Activated CD4-positive, alpha-beta T cell treated with anti-CD3 and anti-CD28 coated beads, Interleukin-2, amount 10 ng/mL, durations not matched to agents 7 days and 5 days (primary cell): ENCODE data around the gene TEKT3. TPM values are rescaled to one million over a fixed set of nuclear protein-coding genes. Genes with fewer than 3 reads are reported as not detected.

Experiments used
- CTCF ChIA-PET: fragments of 350-600 bp; sonication (Branson Sonifier 250); formaldehyde crosslinking; loops from one replicate; lab custom pipeline; 2021; ENCODE audit warnings: antibody characterized with exemption; lab: Charles Lee
- POLR2A ChIA-PET: fragments of 350-600 bp; sonication (Branson Sonifier 250); formaldehyde crosslinking; loops from one replicate; lab custom pipeline; 2021; ENCODE audit warnings: antibody characterized with exemption; lab: Charles Lee
- DNase-seq: peaks from one replicate; pipeline ENCODE4 v3.0.0-alpha.2; 2020
- H3K27ac Mint-ChIP-seq: one replicate; pipeline ENCODE4 v1.8.0; 2021; ENCODE audit warnings: mild to moderate bottlenecking, moderate library complexity, mixed read lengths
- H3K27me3 Mint-ChIP-seq: one replicate; pipeline ENCODE4 v1.8.0; 2021; ENCODE audit warnings: mixed read lengths
- H3K36me3 Mint-ChIP-seq: one replicate; pipeline ENCODE4 v1.8.0; 2021; ENCODE audit warnings: low read depth, mixed read lengths
- H3K4me1 Mint-ChIP-seq: one replicate; pipeline ENCODE4 v1.8.0; 2021; ENCODE audit warnings: mixed read lengths
- H3K4me3 Mint-ChIP-seq: one replicate; pipeline ENCODE4 v1.8.0; 2021; ENCODE audit warnings: mild to moderate bottlenecking, moderate library complexity, mixed read lengths
- H3K9me3 Mint-ChIP-seq: one replicate; pipeline ENCODE4 v1.8.0; 2021; ENCODE audit warnings: mixed read lengths
- total RNA-seq, 2 experiments: library from RNA; stranded (reverse); gene quantifications; one replicate each; pipeline ENCODE4 v1.2.3, GENCODE V29; 2021

Gene TEKT3
- total RNA-seq, 2 experiments from 2014 or later: not detected

DNA sequence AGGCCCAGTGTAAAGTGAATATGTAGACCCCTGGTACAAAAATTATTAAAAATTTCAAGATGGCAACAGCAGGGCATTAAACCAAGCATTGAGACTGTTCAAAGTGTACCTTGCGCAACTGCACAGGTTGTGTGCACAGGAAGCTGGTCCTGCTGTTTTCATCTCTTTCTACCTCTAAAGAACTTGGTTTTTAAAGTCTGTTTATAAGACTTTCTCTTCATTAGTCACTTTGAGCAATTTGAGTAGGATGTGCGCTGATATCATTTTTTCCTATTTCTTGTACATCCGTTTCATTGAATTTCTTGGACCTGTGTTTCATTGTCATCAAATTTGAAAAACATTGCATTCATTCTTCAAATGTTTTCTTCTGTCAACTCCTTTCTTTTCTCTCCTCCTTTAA is 59.5 kb downstream of the TEKT3 start:
- H3K4me1 Mint-ChIP-seq: no peaks in the 10 kb centered on the region
- H3K36me3 Mint-ChIP-seq: no peaks in the 10 kb centered on the region
- ChIA-PET CTCF (no interaction called here), POLR2A (no interaction called here)
- no peak overlapping the region for H3K4me3 Mint-ChIP-seq
- no peak overlapping the region for H3K27ac Mint-ChIP-seq
- peaks cover 27% of the 10 kb centered on the region for H3K27me3 Mint-ChIP-seq
- DNase-seq: no peak
- H3K9me3 Mint-ChIP-seq: no peaks in the 10 kb centered on the region

DNA sequence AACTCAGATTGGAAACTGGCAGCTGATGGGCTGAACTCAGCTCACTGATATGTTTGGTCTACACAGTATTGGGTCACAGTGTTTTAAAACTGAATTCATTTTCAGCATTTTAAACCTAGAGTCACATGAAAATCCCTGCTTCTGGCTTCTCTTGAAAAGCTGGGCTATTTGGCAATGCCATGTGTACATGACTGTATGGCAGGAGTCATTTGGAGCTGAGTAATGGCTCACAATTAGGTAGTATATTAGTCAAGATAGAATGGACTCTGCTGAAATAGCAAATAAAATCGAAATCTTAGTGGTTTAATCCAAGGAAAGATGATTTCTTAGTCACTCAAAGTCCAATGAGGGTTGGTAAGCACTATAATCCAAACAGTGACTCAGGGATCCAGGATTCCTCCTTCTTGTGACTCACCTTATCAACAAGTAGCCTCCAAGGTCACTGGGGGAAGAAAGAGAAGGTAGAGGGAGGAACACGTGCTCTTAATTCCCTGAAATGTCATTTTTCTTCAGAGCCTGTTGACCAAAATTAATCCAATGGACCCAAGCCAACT is 62.4 kb downstream of the TEKT3 start:
- no peaks in the 10 kb centered on the region for H3K4me1 Mint-ChIP-seq
- H3K27ac Mint-ChIP-seq: no peak overlapping the region
- no peak for DNase-seq
- POLR2A ChIA-PET: no interaction called here
- peaks cover 24% of the 10 kb centered on the region for H3K27me3 Mint-ChIP-seq
- CTCF ChIA-PET: no interaction called here
- no peaks in the 10 kb centered on the region for H3K36me3 Mint-ChIP-seq
- H3K4me3 Mint-ChIP-seq: no peak overlapping the region
- H3K9me3 Mint-ChIP-seq: peaks cover 1% of the 10 kb centered on the region

DNA sequence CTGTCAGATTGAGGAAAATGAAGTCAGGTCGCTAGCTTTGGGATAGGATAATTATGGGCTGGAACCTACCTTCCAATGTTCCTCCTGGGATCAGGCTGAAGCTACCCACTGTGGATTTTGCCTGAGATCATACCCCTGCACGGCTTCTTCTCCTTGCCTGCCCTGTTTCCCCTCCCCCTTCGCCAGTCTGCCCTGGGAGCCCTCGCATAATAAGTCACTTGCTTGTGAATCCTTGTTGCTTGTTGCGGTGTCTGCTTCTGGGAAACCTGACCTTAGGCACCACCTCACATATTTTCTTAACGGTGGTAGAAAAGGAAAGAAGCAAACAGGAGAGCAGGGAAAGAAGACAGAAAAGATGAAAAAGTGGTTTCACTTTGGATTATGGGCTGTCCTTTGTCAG is 63.0 kb downstream of the TEKT3 start:
- POLR2A ChIA-PET: no interaction called here
- no peaks in the 10 kb centered on the region for H3K4me1 Mint-ChIP-seq
- H3K4me3 Mint-ChIP-seq: no peak overlapping the region
- peaks cover 20% of the 10 kb centered on the region for H3K27me3 Mint-ChIP-seq
- H3K9me3 Mint-ChIP-seq: peaks cover 1% of the 10 kb centered on the region
- DNase-seq: no peak
- H3K36me3 Mint-ChIP-seq: no peaks in the 10 kb centered on the region
- CTCF ChIA-PET: no interaction called here
- H3K27ac Mint-ChIP-seq: no peak overlapping the region

DNA sequence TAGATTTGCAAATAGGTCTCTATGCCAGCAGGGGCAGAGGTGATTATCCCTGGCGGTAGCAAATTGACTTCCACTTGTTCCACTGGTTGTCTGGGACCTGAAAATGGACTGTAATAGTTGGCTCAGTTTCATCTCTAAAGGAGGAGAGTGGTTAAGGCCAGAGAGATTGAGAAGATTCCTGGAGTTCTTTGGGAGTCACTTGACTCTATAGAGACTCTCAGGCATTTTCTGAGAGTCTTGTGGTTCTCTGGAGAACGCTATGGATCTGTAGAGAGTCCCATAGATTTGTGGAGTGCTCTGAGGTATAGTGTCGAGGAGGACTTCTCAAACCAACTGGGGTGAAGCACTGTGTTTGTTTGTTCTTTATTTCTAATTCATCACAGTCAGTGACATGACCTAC is 67.4 kb downstream of the TEKT3 start:
- Mint-ChIP-seq H3K27me3 (peaks cover 8% of the 10 kb centered on the region), H3K9me3 (peaks cover 1% of the 10 kb centered on the region), H3K4me1 (peaks cover 5% of the 10 kb centered on the region), H3K4me3 (no peak overlapping the region), H3K27ac (no peak overlapping the region), H3K36me3 (no peaks in the 10 kb centered on the region)
- ChIA-PET POLR2A (no interaction called here), CTCF (no interaction called here)
- no peak for DNase-seq

GRCh38 chr17:15273141-15273793 is 68.1 kb downstream of the TEKT3 start:
- H3K27ac Mint-ChIP-seq: no peak overlapping the region
- no peaks in the 10 kb centered on the region for H3K36me3 Mint-ChIP-seq
- CTCF ChIA-PET: interaction anchor here (1.2 kb wide), 1 partner anchor 9 kb away, joined by 3 read pairs; no protein-coding TSS in a partner anchor
- H3K4me3 Mint-ChIP-seq: no peak overlapping the region
- DNase-seq: no peak
- POLR2A ChIA-PET: no interaction called here
- H3K27me3 Mint-ChIP-seq: peaks cover 4% of the 10 kb centered on the region
- peaks cover 5% of the 10 kb centered on the region for H3K4me1 Mint-ChIP-seq
- H3K9me3 Mint-ChIP-seq: peaks cover 1% of the 10 kb centered on the region

DNA sequence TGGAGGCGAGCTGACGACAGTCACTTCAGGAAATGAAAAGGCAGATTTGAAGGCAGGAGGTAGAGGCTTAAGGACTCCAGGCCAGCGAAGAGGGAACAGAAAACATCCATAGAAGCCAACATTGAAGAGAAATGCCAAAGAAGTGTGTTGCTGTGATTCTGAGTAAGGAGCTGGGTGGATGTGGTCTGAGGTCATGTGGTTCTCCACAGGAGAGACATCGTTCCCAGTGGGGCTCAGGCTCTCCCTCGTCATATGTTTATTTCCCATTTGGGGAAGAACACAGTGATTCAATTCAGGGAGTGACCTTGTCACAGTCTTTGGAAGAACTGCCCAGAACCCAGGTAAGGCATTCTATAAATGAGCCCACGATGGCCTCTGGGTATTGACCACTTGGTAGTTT is 69.7 kb downstream of the TEKT3 start:
- ChIA-PET POLR2A (no interaction called here), CTCF (interaction anchor here (0.6 kb wide), 1 partner anchor 1765 kb away, joined by 4 read pairs; no protein-coding TSS in a partner anchor)
- Mint-ChIP-seq H3K36me3 (no peaks in the 10 kb centered on the region), H3K9me3 (peaks cover 1% of the 10 kb centered on the region), H3K4me1 (peaks cover 5% of the 10 kb centered on the region), H3K27ac (no peak overlapping the region), H3K27me3 (peaks cover 4% of the 10 kb centered on the region), H3K4me3 (no peak overlapping the region)
- no peak for DNase-seq

DNA sequence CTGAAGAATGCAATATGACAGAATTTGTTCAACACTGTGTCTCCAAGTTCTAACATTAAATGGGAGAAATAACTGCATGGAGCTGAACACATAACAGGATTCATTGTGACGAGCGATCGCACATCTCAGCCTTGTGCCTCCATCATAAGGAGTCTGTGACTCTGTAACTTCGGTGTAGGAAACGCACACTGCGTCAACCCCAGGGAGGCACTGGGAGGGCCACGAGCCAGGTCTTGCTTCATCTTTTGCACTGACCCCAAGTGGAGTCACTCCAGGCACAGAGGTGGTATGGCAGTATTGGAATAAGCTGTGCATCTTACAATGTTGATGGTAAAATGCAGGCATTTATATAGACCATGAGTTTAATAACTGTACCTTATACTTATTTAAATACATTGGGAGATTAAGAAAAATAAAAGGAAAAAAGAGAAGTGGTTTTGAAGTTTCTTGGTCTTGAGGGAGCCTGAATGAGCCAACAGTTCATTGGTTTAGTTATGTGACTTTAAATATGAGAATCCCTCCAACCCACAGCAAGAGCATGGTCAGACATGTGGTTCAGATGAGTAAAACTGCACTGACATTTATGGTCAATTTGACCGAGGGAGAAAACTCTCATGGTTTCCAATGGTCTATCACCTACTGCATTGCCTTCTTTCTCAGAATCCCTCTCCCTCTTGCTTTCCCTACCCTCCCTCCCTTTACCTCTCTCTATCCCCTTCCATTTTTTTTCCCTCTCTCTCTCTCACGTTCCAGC is 70.6 kb downstream of the TEKT3 start:
- H3K27me3 Mint-ChIP-seq: peaks cover 3% of the 10 kb centered on the region
- H3K4me1 Mint-ChIP-seq: peaks cover 5% of the 10 kb centered on the region
- H3K9me3 Mint-ChIP-seq: no peaks in the 10 kb centered on the region
- no peak overlapping the region for H3K27ac Mint-ChIP-seq
- ChIA-PET POLR2A (no interaction called here), CTCF (no interaction called here)
- no peaks in the 10 kb centered on the region for H3K36me3 Mint-ChIP-seq
- DNase-seq: no peak
- no peak overlapping the region for H3K4me3 Mint-ChIP-seq

DNA sequence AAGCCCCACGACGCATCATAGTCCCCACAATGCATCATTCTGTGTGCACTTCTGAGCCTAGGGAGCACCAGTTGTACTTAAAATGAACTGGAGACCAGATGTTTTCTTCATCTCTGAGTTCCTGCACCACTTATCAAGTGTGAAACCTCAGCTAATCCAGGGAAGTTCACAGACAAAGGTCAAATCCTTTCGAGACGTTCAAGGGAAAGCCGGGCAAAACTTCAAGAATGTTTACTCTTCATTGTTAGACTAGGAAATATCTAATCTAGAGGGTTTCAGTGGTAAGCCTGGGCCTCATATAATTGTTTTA is 71.7 kb downstream of the TEKT3 start:
- Mint-ChIP-seq H3K36me3 (no peaks in the 10 kb centered on the region), H3K9me3 (no peaks in the 10 kb centered on the region), H3K27ac (no peak overlapping the region), H3K4me3 (no peak overlapping the region), H3K27me3 (peaks cover 14% of the 10 kb centered on the region), H3K4me1 (peaks cover 5% of the 10 kb centered on the region)
- DNase-seq: no peak
- POLR2A ChIA-PET: no interaction called here
- CTCF ChIA-PET: no interaction called here

- Mint-ChIP-seq H3K4me1 (peaks cover 5% of the 10 kb centered on the region), H3K4me3 (no peak overlapping the region), H3K27ac (no peak overlapping the region), H3K36me3 (no peaks in the 10 kb centered on the region), H3K27me3 (peaks cover 19% of the 10 kb centered on the region), H3K9me3 (no peaks in the 10 kb centered on the region)
- POLR2A ChIA-PET: no interaction called here
- DNase-seq: no peak
- CTCF ChIA-PET: no interaction called here
Observed at GRCh38 chr17:15269087-15269779, 72.2 kb downstream of the TEKT3 start.

DNA sequence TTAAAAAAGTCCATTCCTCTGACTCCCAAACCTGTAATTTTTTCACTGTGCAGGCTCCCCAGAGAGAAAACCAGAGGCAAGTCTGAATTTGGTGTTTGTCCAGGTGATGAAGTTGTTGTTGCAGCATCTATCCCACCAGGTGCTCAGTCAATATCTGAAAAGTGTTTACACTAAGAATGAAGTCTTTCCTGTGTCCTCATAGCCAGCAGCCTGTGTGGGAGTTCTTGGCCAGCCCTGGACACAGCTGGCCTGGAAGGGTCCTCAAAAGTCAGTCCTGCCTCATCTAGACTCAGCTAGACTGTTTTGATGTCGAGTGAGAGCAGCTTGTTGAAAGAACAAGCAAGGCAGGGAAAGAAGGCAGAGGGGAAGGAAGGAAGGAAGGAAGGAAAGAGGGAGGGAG is 72.9 kb downstream of the TEKT3 start:
- H3K4me3 Mint-ChIP-seq: no peak overlapping the region
- POLR2A ChIA-PET: no interaction called here
- H3K4me1 Mint-ChIP-seq: peaks cover 5% of the 10 kb centered on the region
- no peaks in the 10 kb centered on the region for H3K36me3 Mint-ChIP-seq
- H3K9me3 Mint-ChIP-seq: no peaks in the 10 kb centered on the region
- CTCF ChIA-PET: interaction anchor here (0.5 to 0.6 kb wide), 2 partner anchors 191 to 901 kb away, joined by 3 read pairs; no protein-coding TSS in a partner anchor
- DNase-seq: no peak
- H3K27me3 Mint-ChIP-seq: peaks cover 25% of the 10 kb centered on the region
- H3K27ac Mint-ChIP-seq: no peak overlapping the region

- Mint-ChIP-seq H3K27me3 (peaks cover 28% of the 10 kb centered on the region), H3K27ac (no peak overlapping the region), H3K4me3 (no peak overlapping the region), H3K36me3 (no peaks in the 10 kb centered on the region), H3K9me3 (no peaks in the 10 kb centered on the region), H3K4me1 (peaks cover 5% of the 10 kb centered on the region)
- no peak for DNase-seq
- POLR2A ChIA-PET: no interaction called here
- CTCF ChIA-PET: interaction anchor here (0.5 to 0.6 kb wide), 2 partner anchors 192 to 902 kb away, joined by 3 read pairs; no protein-coding TSS in a partner anchor
Observed at GRCh38 chr17:15267996-15268395, 73.4 kb downstream of the TEKT3 start.

GRCh38 chr17:15266325-15267125 is 74.9 kb downstream of the TEKT3 start:
- Mint-ChIP-seq H3K27ac (no peak overlapping the region), H3K4me1 (peaks cover 5% of the 10 kb centered on the region), H3K27me3 (peaks cover 43% of the 10 kb centered on the region), H3K36me3 (no peaks in the 10 kb centered on the region), H3K9me3 (no peaks in the 10 kb centered on the region), H3K4me3 (no peak overlapping the region)
- CTCF ChIA-PET: no interaction called here
- POLR2A ChIA-PET: no interaction called here
- no peak for DNase-seq
